Neuron (in vitro differentiated cells): ENCODE measurements around the gene ZNF77.
"Not testable (repeated sequence)": the region's sequence is repeated elsewhere in the genome, so short reads cannot be mapped to it uniquely, and the experiment has no call there.

ENCODE experiments used
- H2AFZ ChIP-seq: one replicate; pipeline ENCODE4 v1.6.1; 2013; ENCODE audit warnings: low read depth, mild to moderate bottlenecking, inconsistent platforms, low read length, moderate library complexity
- H3K27me3 ChIP-seq: one replicate; pipeline ENCODE4 v1.6.1; 2013; ENCODE audit warnings: low read length; ENCODE audit not compliant: insufficient read depth
- H3K36me3 ChIP-seq: one replicate; pipeline ENCODE4 v1.6.1; 2013; ENCODE audit warnings: low read length; ENCODE audit not compliant: insufficient read depth
- H3K4me1 ChIP-seq: one replicate; pipeline ENCODE4 v1.6.1; 2013; ENCODE audit warnings: low read length; ENCODE audit not compliant: insufficient read depth
- H3K4me3 ChIP-seq: 2 replicates; pipeline ENCODE4 v1.5.1; 2013; ENCODE audit warnings: mild to moderate bottlenecking, low read length, moderate library complexity
- H3K9me3 ChIP-seq: one replicate; pipeline ENCODE4 v1.6.1; 2013; ENCODE audit warnings: low read length

ZNF77 gene

GRCh38 chr19:2944775-2945574 lies at the start of gene ZNF77:
Gene ZNF77, minus strand, starts transcription at chr19:2944971. Its CDS starts 131 bp downstream, at chr19:2944840.
- H3K27me3 ChIP-seq, result no peaks in the 10 kb centered on the region
- no peaks in the 10 kb centered on the region for H3K36me3 ChIP-seq
- peak within 1 kb of the TSS; percentile 81 for H2AFZ ChIP-seq
- peak within 1 kb of the TSS; percentile 69 for H3K4me3 ChIP-seq
- H3K9me3 ChIP-seq, result peaks cover 1% of the 10 kb centered on the region
- peaks cover 16% of the 10 kb centered on the region for H3K4me1 ChIP-seq

GRCh38 chr19:2993579-2993978 lies 48.8 kb upstream of the ZNF77 start:
- no peaks in the 10 kb centered on the region for H3K4me1 ChIP-seq
- no peaks in the 10 kb centered on the region for H3K9me3 ChIP-seq
- no peak overlapping the region for H2AFZ ChIP-seq
- H3K4me3 ChIP-seq, result no peak overlapping the region
- H3K36me3 ChIP-seq, result no peaks in the 10 kb centered on the region
- peaks cover 24% of the 10 kb centered on the region for H3K27me3 ChIP-seq

- Histone ChIP-seq H2AFZ (no peak overlapping the region), H3K4me3 (no peak overlapping the region), H3K9me3 (no peaks in the 10 kb centered on the region), H3K27me3 (peaks cover 26% of the 10 kb centered on the region), H3K36me3 (no peaks in the 10 kb centered on the region), H3K4me1 (no peaks in the 10 kb centered on the region)
Measured at GRCh38 chr19:2992958-2993357, 48.2 kb upstream of the ZNF77 start.

- not testable (repeated sequence) for H3K4me3 ChIP-seq, H3K4me1 ChIP-seq, H2AFZ ChIP-seq, H3K36me3 ChIP-seq, H3K9me3 ChIP-seq
- H3K27me3 ChIP-seq, result peaks cover 21% of the 10 kb centered on the region
Measured at GRCh38 chr19:2992333-2992732, 47.6 kb upstream of the ZNF77 start.

- H3K4me1 ChIP-seq, result peaks cover 14% of the 10 kb centered on the region
- H3K27me3 ChIP-seq, result peaks cover 15% of the 10 kb centered on the region
- no peaks in the 10 kb centered on the region for H3K36me3 ChIP-seq
- no peak overlapping the region for H2AFZ ChIP-seq
- H3K4me3 ChIP-seq, result no peak overlapping the region
- H3K9me3 ChIP-seq, result no peaks in the 10 kb centered on the region
Measured at GRCh38 chr19:2989236-2989946, 44.6 kb upstream of the ZNF77 start.

- peaks cover 15% of the 10 kb centered on the region for H3K27me3 ChIP-seq
- peaks cover 23% of the 10 kb centered on the region for H3K4me1 ChIP-seq
- H3K4me3 ChIP-seq, result no peak overlapping the region
- no peaks in the 10 kb centered on the region for H3K36me3 ChIP-seq
- H2AFZ ChIP-seq, result no peak overlapping the region
- no peaks in the 10 kb centered on the region for H3K9me3 ChIP-seq
Measured at GRCh38 chr19:2988568-2988967, 43.8 kb upstream of the ZNF77 start.

GRCh38 chr19:2987797-2988196 lies 43.0 kb upstream of the ZNF77 start:
- H3K36me3 ChIP-seq, result no peaks in the 10 kb centered on the region
- H3K9me3 ChIP-seq, result no peaks in the 10 kb centered on the region
- H3K4me1 ChIP-seq, result peaks cover 29% of the 10 kb centered on the region
- H3K4me3 ChIP-seq, result no peak overlapping the region
- H2AFZ ChIP-seq, result no peak overlapping the region
- peaks cover 20% of the 10 kb centered on the region for H3K27me3 ChIP-seq

GRCh38 chr19:2986951-2987524 lies 42.3 kb upstream of the ZNF77 start:
- Histone ChIP-seq H2AFZ (no peak overlapping the region), H3K4me1 (peaks cover 34% of the 10 kb centered on the region), H3K27me3 (peaks cover 24% of the 10 kb centered on the region), H3K4me3 (peak overlapping the region; percentile 9), H3K9me3 (no peaks in the 10 kb centered on the region), H3K36me3 (no peaks in the 10 kb centered on the region)

GRCh38 chr19:2984215-2984528 lies 39.4 kb upstream of the ZNF77 start:
- Histone ChIP-seq H3K36me3 (no peaks in the 10 kb centered on the region), H3K27me3 (peaks cover 21% of the 10 kb centered on the region), H2AFZ (no peak overlapping the region), H3K4me3 (no peak overlapping the region), H3K4me1 (peaks cover 34% of the 10 kb centered on the region), H3K9me3 (no peaks in the 10 kb centered on the region)

- H3K4me1 ChIP-seq, result peaks cover 34% of the 10 kb centered on the region
- no peaks in the 10 kb centered on the region for H3K36me3 ChIP-seq
- no peak overlapping the region for H2AFZ ChIP-seq
- H3K9me3 ChIP-seq, result no peaks in the 10 kb centered on the region
- H3K27me3 ChIP-seq, result peaks cover 15% of the 10 kb centered on the region
- H3K4me3 ChIP-seq, result no peak overlapping the region
Measured at GRCh38 chr19:2983351-2984214, 38.8 kb upstream of the ZNF77 start.

- Histone ChIP-seq H2AFZ (no peak overlapping the region), H3K4me3 (no peak overlapping the region), H3K36me3 (no peaks in the 10 kb centered on the region), H3K4me1 (peaks cover 34% of the 10 kb centered on the region), H3K9me3 (no peaks in the 10 kb centered on the region), H3K27me3 (peaks cover 13% of the 10 kb centered on the region)
Measured at GRCh38 chr19:2982983-2983350, 38.2 kb upstream of the ZNF77 start.

- Histone ChIP-seq H3K36me3 (no peaks in the 10 kb centered on the region), H3K4me3 (no peak overlapping the region), H3K4me1 (peaks cover 35% of the 10 kb centered on the region), H3K9me3 (no peaks in the 10 kb centered on the region), H2AFZ (no peak overlapping the region), H3K27me3 (peaks cover 13% of the 10 kb centered on the region)
Measured at GRCh38 chr19:2982561-2982960, 37.8 kb upstream of the ZNF77 start.

GRCh38 chr19:2981898-2982297 lies 37.1 kb upstream of the ZNF77 start:
- Histone ChIP-seq H3K9me3 (no peaks in the 10 kb centered on the region), H3K4me1 (peaks cover 33% of the 10 kb centered on the region), H3K27me3 (peaks cover 13% of the 10 kb centered on the region), H2AFZ (no peak overlapping the region), H3K4me3 (no peak overlapping the region), H3K36me3 (no peaks in the 10 kb centered on the region)
